MM.1S (cell line): Measurements from ENCODE around the gene AP2A2.

Experiments used
- DNase-seq: peaks from one replicate; pipeline ENCODE4 v3.0.0-alpha.2; 2015
- H2AFZ ChIP-seq: fragments of 300-600 bp; sonication (generic); 2 replicates; pipeline ENCODE4 v1.6.0; 2016; ENCODE audit warnings: antibody characterized with exemption, low read length
- H3F3A ChIP-seq: fragments of 300-600 bp; sonication (generic); 2 replicates; pipeline ENCODE4 v1.6.1; 2016; ENCODE audit warnings: mild to moderate bottlenecking, antibody characterized with exemption, low read length, moderate library complexity, mixed read lengths; ENCODE audit not compliant: insufficient read depth
- H3K27ac ChIP-seq: fragments of 300-600 bp; sonication (generic); 2 replicates; pipeline ENCODE4 v1.5.1; 2016; ENCODE audit warnings: mild to moderate bottlenecking, low read length
- H3K27me3 ChIP-seq: fragments of 300-600 bp; sonication (generic); replicated peaks from 2 replicates; pipeline ENCODE4 v1.6.0; 2016; ENCODE audit warnings: low read length; ENCODE audit not compliant: insufficient read depth
- H3K36me3 ChIP-seq: fragments of 300-600 bp; sonication (generic); replicated peaks from 2 replicates; pipeline ENCODE4 v1.6.1; 2016; ENCODE audit warnings: mild to moderate bottlenecking, low read length, mixed read lengths; ENCODE audit not compliant: insufficient read depth
- H3K4me1 ChIP-seq: fragments of 300-600 bp; sonication (generic); 2 replicates; pipeline ENCODE4 v1.6.1; 2016; ENCODE audit warnings: low read length, mixed read lengths
- H3K4me2 ChIP-seq: fragments of 300-600 bp; sonication (generic); 2 replicates; pipeline ENCODE4 v1.6.0; 2016; ENCODE audit warnings: low read depth, low read length
- H3K4me3 ChIP-seq: fragments of 300-600 bp; sonication (generic); 2 replicates; pipeline ENCODE4 v1.5.1; 2016; ENCODE audit warnings: low read length, mixed read lengths
- H3K79me2 ChIP-seq: fragments of 300-600 bp; sonication (generic); 2 replicates; pipeline ENCODE4 v1.6.1; 2016; ENCODE audit warnings: mixed run types, low read length, mixed read lengths
- H3K9ac ChIP-seq: fragments of 300-600 bp; sonication (generic); 2 replicates; pipeline ENCODE4 v1.6.1; 2016; ENCODE audit warnings: low read length, mixed read lengths
- H3K9me2 ChIP-seq: fragments of 300-600 bp; sonication (generic); replicated peaks from 2 replicates; pipeline ENCODE4 v1.6.1; 2016; ENCODE audit warnings: mild to moderate bottlenecking, low read length, mixed read lengths; ENCODE audit not compliant: insufficient read depth
- H3K9me3 ChIP-seq: fragments of 300-600 bp; sonication (generic); replicated peaks from 2 replicates; pipeline ENCODE4 v1.6.1; 2016; ENCODE audit warnings: mild to moderate bottlenecking, low read length, mixed read lengths; ENCODE audit not compliant: insufficient read depth
- H4K20me1 ChIP-seq: fragments of 300-600 bp; sonication (generic); 2 replicates; pipeline ENCODE4 v1.6.1; 2016; ENCODE audit warnings: mild to moderate bottlenecking, low read length, moderate library complexity, mixed read lengths; ENCODE audit not compliant: insufficient read depth
- CTCF ChIP-seq: fragments of 300-600 bp; sonication (generic); IDR thresholded peaks from 2 replicates; pipeline ENCODE4 v1.5.1; 2016; ENCODE audit warnings: antibody characterized with exemption, low read length, mixed read lengths
- EZH2 ChIP-seq: fragments of 300-600 bp; sonication (generic); optimal IDR thresholded peaks from 2 replicates; pipeline ENCODE3; 2017; ENCODE audit warnings: low read depth, mild to moderate bottlenecking, antibody characterized with exemption, low read length, mixed read lengths
- EZH2phosphoT487 ChIP-seq: fragments of 300-600 bp; sonication (generic); IDR thresholded peaks from 2 replicates; pipeline ENCODE4 v1.6.1; 2018; ENCODE audit warnings: antibody characterized with exemption, low read length

The AP2A2 gene

GRCh38 chr11:1037506-1038055 is 111.9 kb downstream of the AP2A2 start:
- no peaks in the 10 kb centered on the region for H3K9me3 ChIP-seq
- no peak overlapping the region for H3K27ac ChIP-seq
- DNase-seq: no peak
- no peak overlapping the region for H3K9ac ChIP-seq
- no peak for TF ChIP-seq EZH2
- TF ChIP-seq EZH2phosphoT487: no peak
- TF ChIP-seq CTCF: no peak
- H4K20me1 ChIP-seq: no peaks in the 10 kb centered on the region
- no peaks in the 10 kb centered on the region for H3F3A ChIP-seq
- H3K4me2 ChIP-seq: no peak overlapping the region
- no peaks in the 10 kb centered on the region for H3K9me2 ChIP-seq
- no peaks in the 10 kb centered on the region for H3K79me2 ChIP-seq
- peaks cover 91% of the 10 kb centered on the region for H3K27me3 ChIP-seq
- no peak overlapping the region for H2AFZ ChIP-seq
- H3K36me3 ChIP-seq: no peaks in the 10 kb centered on the region
- no peak overlapping the region for H3K4me3 ChIP-seq
- H3K4me1 ChIP-seq: no peaks in the 10 kb centered on the region

GRCh38 chr11:1038361-1038760 is 112.7 kb downstream of the AP2A2 start:
- H3F3A ChIP-seq: no peaks in the 10 kb centered on the region
- H3K9me3 ChIP-seq: no peaks in the 10 kb centered on the region
- no peak overlapping the region for H3K4me3 ChIP-seq
- no peak overlapping the region for H3K4me2 ChIP-seq
- H3K36me3 ChIP-seq: no peaks in the 10 kb centered on the region
- H4K20me1 ChIP-seq: no peaks in the 10 kb centered on the region
- peaks cover 91% of the 10 kb centered on the region for H3K27me3 ChIP-seq
- no peak overlapping the region for H2AFZ ChIP-seq
- H3K9me2 ChIP-seq: no peaks in the 10 kb centered on the region
- TF ChIP-seq EZH2phosphoT487 (no peak), EZH2 (no peak), CTCF (no peak)
- H3K79me2 ChIP-seq: no peaks in the 10 kb centered on the region
- DNase-seq: no peak
- H3K9ac ChIP-seq: no peak overlapping the region
- no peak overlapping the region for H3K27ac ChIP-seq
- no peaks in the 10 kb centered on the region for H3K4me1 ChIP-seq

- Histone ChIP-seq H3K27me3 (peaks cover 91% of the 10 kb centered on the region), H3K9me3 (no peaks in the 10 kb centered on the region), H3K9ac (no peak overlapping the region), H3K4me1 (no peaks in the 10 kb centered on the region), H4K20me1 (no peaks in the 10 kb centered on the region), H3F3A (no peaks in the 10 kb centered on the region), H3K79me2 (no peaks in the 10 kb centered on the region), H3K27ac (no peak overlapping the region), H3K9me2 (no peaks in the 10 kb centered on the region), H3K4me3 (no peak overlapping the region), H3K36me3 (no peaks in the 10 kb centered on the region), H2AFZ (no peak overlapping the region), H3K4me2 (no peak overlapping the region)
- DNase-seq: no peak
- no peak for TF ChIP-seq CTCF
- TF ChIP-seq EZH2phosphoT487: no peak
- TF ChIP-seq EZH2: no peak
Observed at GRCh38 chr11:1038921-1039320, 113.3 kb downstream of the AP2A2 start.
